Suprapubic skin (tissue), 4 donors: ENCODE data around the gene GTF3C2. TPM values are rescaled to one million over a fixed set of nuclear protein-coding genes. Genes with fewer than 3 reads are reported as not detected.
"Not testable (repeated sequence)": the region's sequence is repeated elsewhere in the genome, so short reads cannot be mapped to it uniquely, and the experiment has no call there.

Source experiments
- DNase-seq, 2 donors: peaks; one replicate each; pipeline ENCODE4 v3.0.0-alpha.2; 2019; ENCODE audit warnings: low spot score in 2 of 2
- H3K27ac ChIP-seq: fragments of 200-600 bp; sonication (generic); one replicate; pipeline ENCODE4 v1.5.1; 2019
- H3K27me3 ChIP-seq: fragments of 200-600 bp; sonication (generic); one replicate; pipeline ENCODE4 v1.5.1; 2019
- H3K36me3 ChIP-seq: fragments of 200-600 bp; sonication (generic); one replicate; pipeline ENCODE4 v1.5.1; 2019
- H3K4me1 ChIP-seq: fragments of 200-600 bp; sonication (generic); one replicate; pipeline ENCODE4 v1.5.1; 2019
- H3K4me3 ChIP-seq: fragments of 200-600 bp; sonication (generic); one replicate; pipeline ENCODE4 v1.5.1; 2019; ENCODE audit warnings: mild to moderate bottlenecking
- H3K9me3 ChIP-seq: fragments of 200-600 bp; sonication (generic); one replicate; pipeline ENCODE4 v1.5.1; 2019
- CTCF ChIP-seq, 2 donors: fragments of 200-600 bp in 1 of 2; fragments of 450-650 bp in 1 of 2; sonication (generic) in 1 of 2; IDR thresholded peaks; one replicate each; pipeline ENCODE4 v1.5.1; 2016 to 2019; ENCODE audit warnings: antibody characterized with exemption in 2 of 2, mild to moderate bottlenecking in 1 of 2, moderate library complexity in 1 of 2
- EP300 ChIP-seq: sonication (generic); formaldehyde crosslinking; IDR thresholded peaks from one replicate; pipeline ENCODE4 v1.6.1; 2017; ENCODE audit warnings: antibody characterized with exemption
- POLR2A ChIP-seq, 2 donors: fragments of 450-650 bp; IDR thresholded peaks; one replicate each; pipeline ENCODE4 v1.6.1; 2017; ENCODE audit warnings: antibody characterized with exemption in 2 of 2, mild to moderate bottlenecking in 2 of 2, moderate library complexity in 2 of 2
- POLR2AphosphoS5 ChIP-seq, 3 donors: sonication (generic); formaldehyde crosslinking; IDR thresholded peaks; one replicate each; pipeline ENCODE4 v1.6.1; 2017; ENCODE audit warnings: antibody characterized with exemption in 3 of 3
- WGBS: methylation state at CpG from one replicate; pipeline ENCODE4 v1.1.5; 2018; 5-methylcytosine and 5-hydroxymethylcytosine counted together
- total RNA-seq, 4 donors: library from RNA; depleted of rRNA; stranded (reverse); fragments of >200 nt; gene quantifications; one replicate each; pipeline ENCODE4 v1.1.0, GENCODE V29; 2016

The GTF3C2 gene
- total RNA-seq, 4 donors from 2014 or later = 53.8 to 160 (median 75.9) TPM

GRCh38 chr2:27304488-27305240 is 51.9 kb downstream of the GTF3C2 start:
- Histone ChIP-seq H3K4me1 (peaks cover 24% of the 10 kb centered on the region), H3K27ac (no peak overlapping the region), H3K4me3 (no peak overlapping the region), H3K36me3 (peaks cover 3% of the 10 kb centered on the region), H3K9me3 (no peaks in the 10 kb centered on the region), H3K27me3 (peaks cover 46% of the 10 kb centered on the region)
- TF ChIP-seq POLR2A (IDR thresholded peaks at IDR 0.05) (no peak), POLR2AphosphoS5 (IDR thresholded peaks at IDR 0.05) (no peak), CTCF (IDR thresholded peaks at IDR 0.05) (no peak), EP300 (no peak)
- WGBS = 85% methylated on average over 10 of the region's 13 CpGs
- DNase-seq = no peak

- peaks cover 24% of the 10 kb centered on the region for H3K4me1 ChIP-seq
- no peak overlapping the region for H3K27ac ChIP-seq
- H3K36me3 ChIP-seq = no peaks in the 10 kb centered on the region
- DNase-seq = no peak
- peaks cover 41% of the 10 kb centered on the region for H3K27me3 ChIP-seq
- H3K4me3 ChIP-seq = peak overlapping the region; percentile 34
- TF ChIP-seq CTCF (IDR thresholded peaks at IDR 0.05) (peak; percentile 73 to 83), POLR2AphosphoS5 (IDR thresholded peaks at IDR 0.05) (no peak)
- H3K9me3 ChIP-seq = no peaks in the 10 kb centered on the region
- 25% methylated on average over 21 of the region's 25 CpGs for WGBS
Measured at GRCh38 chr2:27303093-27304025, 53.2 kb downstream of the GTF3C2 start.

GRCh38 chr2:27300606-27301005 is 56.0 kb downstream of the GTF3C2 start:
- H3K27ac ChIP-seq, H3K36me3 ChIP-seq, H3K4me1 ChIP-seq, DNase-seq, H3K9me3 ChIP-seq, H3K4me3 ChIP-seq: not testable (repeated sequence)
- WGBS = 72% methylated on average over 4 of the region's 4 CpGs
- H3K27me3 ChIP-seq = peaks cover 15% of the 10 kb centered on the region

GRCh38 chr2:27298391-27299080 is 58.0 kb downstream of the GTF3C2 start:
- Histone ChIP-seq H3K4me3 (no peak overlapping the region), H3K9me3 (no peaks in the 10 kb centered on the region), H3K4me1 (peaks cover 5% of the 10 kb centered on the region), H3K27me3 (peaks cover 4% of the 10 kb centered on the region), H3K27ac (no peak overlapping the region), H3K36me3 (no peaks in the 10 kb centered on the region)
- 81% methylated on average over 14 of the region's 18 CpGs for WGBS
- no peak for TF ChIP-seq POLR2AphosphoS5 (IDR thresholded peaks at IDR 0.05)
- TF ChIP-seq CTCF (IDR thresholded peaks at IDR 0.05) = no peak
- no peak for TF ChIP-seq POLR2A (IDR thresholded peaks at IDR 0.05)
- TF ChIP-seq EP300 = no peak
- no peak for DNase-seq

- Histone ChIP-seq H3K4me1 (no peaks in the 10 kb centered on the region), H3K36me3 (no peaks in the 10 kb centered on the region), H3K27ac (no peak overlapping the region), H3K9me3 (no peaks in the 10 kb centered on the region), H3K4me3 (no peak overlapping the region), H3K27me3 (peaks cover 5% of the 10 kb centered on the region)
- DNase-seq = no peak
- 81% methylated on average over 3 of the region's 3 CpGs for WGBS
- TF ChIP-seq POLR2AphosphoS5 (IDR thresholded peaks at IDR 0.05) = no peak
- no peak for TF ChIP-seq CTCF (IDR thresholded peaks at IDR 0.05)
- TF ChIP-seq POLR2A (IDR thresholded peaks at IDR 0.05) = no peak
- TF ChIP-seq EP300 = no peak
Measured at GRCh38 chr2:27297195-27297594, 59.4 kb downstream of the GTF3C2 start.
